K562 (cell line): ENCODE measurements around the gene AGRN. TPM values are rescaled to one million over a fixed set of nuclear protein-coding genes. Genes with fewer than 3 reads are reported as not detected.

Source experiments
- ATAC-seq: fragments of 200-7000 bp; cut with Tn5 transposase; 3 replicates; pipeline ENCODE4 v1.9.1; 2020; ENCODE audit warnings: moderate library complexity
- BruUV-seq: library from RNA; stranded (reverse); fragments of 400-500 nt; replicated peaks from 2 replicates; lab custom pipeline; 2021; lab: Mats Ljungman, UMichigan
- CTCF ChIA-PET: fragments of 300-600 bp; formaldehyde crosslinking; extraction: SDS; loops from one replicate; lab custom pipeline; 2021; ENCODE audit warnings: low intra/inter-chr PET ratio; lab: Yijun Ruan, JAX
- POLR2A ChIA-PET: fragments of 300-600, 350-650 bp; sonication (Branson Sonifier 250); formaldehyde crosslinking; extraction: SDS; loops from one replicate; lab custom pipeline; 2021; ENCODE audit warnings: antibody characterized with exemption, inconsistent platforms; lab: Yijun Ruan, JAX
- DNase-seq, 4 experiments: peaks; one replicate each; pipeline versions ENCODE4 v3.0.0 to v3.0.0-alpha.2; 2011 to 2018; ENCODE audit warnings: low spot score in 3 of 4, mixed read lengths in 3 of 4; ENCODE audit errors: extremely low read depth in 1 of 4
- FAIRE-seq: peaks from 2 replicates; lab custom pipeline; 2011; peaks lifted over from hg19 to GRCh38; lab: Jason Lieb, UNC
- H2AFZ ChIP-seq: 2 replicates; pipeline ENCODE4 v1.6.0; 2011; ENCODE audit warnings: low read depth, low read length, control low read depth, inconsistent platforms
- H3K27ac ChIP-seq: fragments of 200-600 bp; 3 replicates; pipeline ENCODE4 v1.8.0; 2011; ENCODE audit warnings: low read depth, mild to moderate bottlenecking, control low read depth, inconsistent platforms, low read length, moderate library complexity, mixed read lengths; ENCODE audit errors: extremely low read depth
- H3K27me3 ChIP-seq, 2 experiments: fragments of 300-600 bp in 1 of 2; 2 replicates in 1 of 2; 3 replicates in 1 of 2; pipeline versions ENCODE4 v1.6.0 to v1.8.0; 2011; ENCODE audit warnings: inconsistent platforms in 2 of 2, low read length in 2 of 2, mild to moderate bottlenecking in 1 of 2, mixed read lengths in 1 of 2, moderate library complexity in 1 of 2; ENCODE audit not compliant: control insufficient read depth in 2 of 2, insufficient read depth in 2 of 2
- H3K36me3 ChIP-seq: fragments of 300-600 bp; 3 replicates; pipeline ENCODE4 v1.8.0; 2011; ENCODE audit warnings: mild to moderate bottlenecking, low read length, inconsistent platforms; ENCODE audit not compliant: control insufficient read depth, insufficient read depth
- H3K4me1 ChIP-seq, 2 experiments: fragments of 200-600 bp in 1 of 2; replicated peaks in 1 of 2; 2 replicates in 1 of 2; 3 replicates in 1 of 2; pipeline versions ENCODE4 v1.5.1 to v1.8.0; 2011; ENCODE audit warnings: inconsistent platforms in 2 of 2, low read length in 2 of 2, mild to moderate bottlenecking in 1 of 2, mixed read lengths in 1 of 2, moderate library complexity in 1 of 2; ENCODE audit not compliant: control insufficient read depth in 2 of 2, insufficient read depth in 2 of 2
- H3K4me2 ChIP-seq: 2 replicates; pipeline ENCODE4 v1.6.1; 2011; ENCODE audit warnings: low read length, control low read depth, inconsistent platforms, mixed read lengths; ENCODE audit not compliant: insufficient read depth
- H3K4me3 ChIP-seq: fragments of 200-600 bp; sonication (generic), shearing (Covaris generic); 2 replicates; pipeline ENCODE4 v1.5.1; 2016; ENCODE audit warnings: control low read depth, inconsistent platforms
- H3K79me2 ChIP-seq: fragments of 200-600 bp; 3 replicates; pipeline ENCODE4 v1.8.0; 2011; ENCODE audit warnings: low read length, inconsistent platforms; ENCODE audit not compliant: control insufficient read depth, insufficient read depth
- H3K9ac ChIP-seq, 2 experiments: 2 replicates each; pipeline versions ENCODE4 v1.6.0 to v1.6.1; 2011; ENCODE audit warnings: low read depth in 2 of 2, low read length in 2 of 2, control low read depth in 1 of 2, inconsistent platforms in 1 of 2, mild to moderate bottlenecking in 1 of 2, mixed read lengths in 1 of 2; ENCODE audit not compliant: insufficient read depth in 1 of 2
- H3K9me1 ChIP-seq: one replicate; pipeline ENCODE4 v1.6.0; 2011; ENCODE audit warnings: inconsistent platforms, mild to moderate bottlenecking, low read length, moderate library complexity; ENCODE audit not compliant: control insufficient read depth, insufficient read depth
- H3K9me3 ChIP-seq: replicated peaks from 2 replicates; pipeline ENCODE4 v1.5.1; 2011; ENCODE audit warnings: low read depth, low read length, inconsistent platforms; ENCODE audit not compliant: control insufficient read depth, insufficient read depth
- H4K20me1 ChIP-seq: replicated peaks from 2 replicates; pipeline ENCODE4 v1.6.1; 2011; ENCODE audit warnings: low read length, inconsistent platforms, mixed read lengths; ENCODE audit not compliant: control insufficient read depth, insufficient read depth
- ARID4B ChIP-seq: sonication (generic); formaldehyde crosslinking; IDR thresholded peaks from 2 replicates; pipeline ENCODE4 v1.8.0; 2022; ENCODE audit warnings: mild to moderate bottlenecking, missing genetic modification reagents
- NCOR1 ChIP-seq: fragments of 450-650 bp; IDR thresholded peaks from 2 replicates; pipeline ENCODE4 v1.6.1; 2016; ENCODE audit warnings: mild to moderate bottlenecking, moderate library complexity
- PCBP1 ChIP-seq: fragments of 200-400 bp; formaldehyde crosslinking; IDR thresholded peaks from 2 replicates; pipeline ENCODE4 v1.6.1; 2018; ENCODE audit warnings: mild to moderate bottlenecking, low read depth, low read length; ENCODE audit not compliant: poor library complexity, severe bottlenecking
- WGBS: fragments of 100-300 bp; shearing (Covaris generic); methylation state at CpG from one replicate; pipeline ENCODE4 v1.1.6; 2016; ENCODE audit warnings: low coverage, mixed read lengths; ENCODE audit not compliant: insufficient coverage; ENCODE audit errors: missing lambda C conversion rate; 5-methylcytosine and 5-hydroxymethylcytosine counted together
- in situ Hi-C: fragments of 300-500 bp; cut with MboI; formaldehyde crosslinking; loops from 4 replicates; pipeline ENCODE4 v1.15.0; 2018; ENCODE audit warnings: inconsistent platforms, mixed read lengths
- intact Hi-C: fragments of 100-400 bp; cut with micrococcal nuclease; formaldehyde crosslinking; loops from 2 replicates; pipeline ENCODE4 v1.14.2; 2022
- polyA plus RNA-seq, 8 experiments: library from polyadenylated mRNA; depleted of rRNA in 4 of 8; stranded (reverse) in 5 of 8; unstranded in 3 of 8; fragments of >200 nt; fragmentation: Nextera tagmentation in 2 of 8; fragmentation: Illumina TruSeq in 1 of 8; extraction: Ambion mirVana in 2 of 8; extraction: Trizol in 1 of 8; gene quantifications; 2 replicates each; pipeline versions ENCODE4 v1.2.1 to v1.2.3, GENCODE V29; 2011 to 2014; ENCODE audit warnings: inconsistent platforms in 1 of 8, missing spikeins in 1 of 8
- total RNA-seq, 7 experiments: library from RNA; depleted of rRNA in 6 of 7; stranded (reverse); fragments of >200 nt in 6 of 7; fragmentation: Illumina TruSeq in 2 of 7; extraction: Trizol in 2 of 7; gene quantifications; 2 replicates each; pipeline versions ENCODE4 v1.2.1 to v1.2.3, GENCODE V29; 2011 to 2021; ENCODE audit warnings: low replicate concordance in 1 of 7

Gene AGRN
- total and polyA plus RNA-seq, 9 of the 15 experiments (the other 6 are each of a cell fraction or from before 2014, with no cell fraction given): 0.04 to 111 (median 18.1) TPM

- DNase-seq (no peak), ATAC-seq (no peak), FAIRE-seq (no peak)
- CTCF ChIA-PET: interaction anchor here (1.1 kb wide), 1 partner anchor 76 kb away, joined by 4 read pairs; no protein-coding TSS in a partner anchor
- Histone ChIP-seq H3K4me1 (peaks cover 0 to 75% of the 10 kb centered on the region in 2 experiments; a peak in 3 of 5 replicates), H3K27ac (no peak overlapping the region), H3K4me3 (no peak overlapping the region), H4K20me1 (peaks cover 13% of the 10 kb centered on the region), H3K27me3 (peaks cover 39 to 70% of the 10 kb centered on the region in 2 experiments; a peak in 4 of 5 replicates), H2AFZ (no peak overlapping the region), H3K9ac (peak overlapping the region in 1 of 2 experiments; percentile 50; a peak in 2 of 4 replicates), H3K36me3 (no peaks in the 10 kb centered on the region), H3K4me2 (no peak overlapping the region), H3K9me1 (no peaks in the 10 kb centered on the region), H3K9me3 (no peaks in the 10 kb centered on the region), H3K79me2 (no peaks in the 10 kb centered on the region)
- TF ChIP-seq ARID4B (0 out of 2 replicates have a peak, but pooled peaks have one; percentile 4), PCBP1 (peak; percentile 10), NCOR1 (no peak)
- in situ Hi-C loops (loop anchor here (10.0 kb wide), 1 partner anchor 85 kb away; no protein-coding TSS in a partner anchor), intact Hi-C loops (loop anchor here (10.0 kb wide), 1 partner anchor 315 kb away; no protein-coding TSS in a partner anchor)
- POLR2A ChIA-PET: interaction anchor here (0.7 to 1.5 kb wide), 3 partner anchors 13 to 344 kb away, joined by 4 to 7 read pairs (median 4); no protein-coding TSS in a partner anchor
- BruUV-seq: no TSS peak
- WGBS: 29% methylated on average over 13 of the region's 13 CpGs
Measured at GRCh38 chr1:980137-980571, 39.8 kb upstream of the AGRN start.
